ENCODE measurements around the gene ZNF460.

Gene ZNF460

GRCh38 chr19:57324992-57325391 is 44.7 kb downstream of the ZNF460 start:
- Histone ChIP-seq H3K27ac (no peak overlapping the region), H3K4me3 (no peak overlapping the region)

DNA sequence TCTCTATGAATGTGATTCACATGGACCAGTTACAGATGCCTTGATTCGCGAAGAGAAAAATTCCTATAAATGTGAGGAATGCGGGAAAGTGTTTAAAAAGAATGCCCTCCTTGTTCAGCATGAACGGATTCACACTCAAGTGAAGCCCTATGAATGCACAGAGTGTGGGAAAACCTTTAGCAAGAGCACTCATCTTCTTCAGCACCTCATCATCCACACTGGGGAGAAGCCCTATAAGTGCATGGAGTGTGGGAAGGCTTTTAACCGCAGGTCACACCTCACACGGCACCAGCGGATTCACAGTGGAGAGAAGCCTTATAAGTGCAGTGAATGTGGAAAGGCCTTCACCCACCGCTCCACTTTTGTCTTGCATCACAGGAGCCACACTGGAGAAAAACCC is 47.7 kb downstream of the ZNF460 start:
- H3K4me3 ChIP-seq: no peak overlapping the region
- H3K27ac ChIP-seq: no peak overlapping the region

GRCh38 chr19:57334191-57334590 is 53.9 kb downstream of the ZNF460 start:
- no peak overlapping the region for H3K27ac ChIP-seq
- H3K4me3 ChIP-seq: no peak overlapping the region

GRCh38 chr19:57338877-57339276 is 58.6 kb downstream of the ZNF460 start:
- Histone ChIP-seq H3K4me3 (no peak overlapping the region), H3K27ac (no peak overlapping the region)

DNA sequence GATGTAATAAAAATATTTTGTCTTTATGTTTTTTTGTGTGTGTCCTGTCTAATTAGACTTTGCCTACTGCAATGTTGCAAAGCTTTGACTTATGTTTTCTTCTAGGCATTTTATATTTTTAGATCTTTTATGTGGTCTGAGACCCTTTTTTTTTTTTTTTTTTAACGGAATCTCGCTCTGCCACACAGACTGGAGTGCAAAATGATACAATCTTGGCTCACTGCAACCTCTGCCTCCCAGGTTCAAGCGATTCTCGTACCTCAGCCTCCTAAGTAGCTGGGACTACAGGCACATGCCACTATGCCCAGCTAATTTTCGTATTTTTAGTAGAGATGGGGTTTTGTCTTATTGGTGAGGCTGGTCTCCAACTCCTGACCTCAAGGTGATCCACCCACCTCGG is 62.3 kb downstream of the ZNF460 start:
- no peak overlapping the region for H3K27ac ChIP-seq

More for the DNA sequence above, 62.3 kb downstream of the ZNF460 start:
- no peak overlapping the region for H3K4me3 ChIP-seq

Measured in skin epidermis (tissue), 12 donors.